ENCODE measurements around the gene EHBP1L1. TPM values are rescaled to one million over a fixed set of nuclear protein-coding genes. Genes with fewer than 3 reads are reported as not detected.

EHBP1L1 gene
- polyA plus RNA-seq, 3 donors: 9.7 to 70.4 (median 48.5) TPM

GRCh38 chr11:65542738-65543390, 33.0 kb upstream of the EHBP1L1 start:
- WGBS, 3 donors: 91 to 94% (median 93%) methylated on average over 3 of the region's 3 CpGs

GRCh38 chr11:65545853-65546216, 30.0 kb upstream of the EHBP1L1 start:
- 50 to 66% (median 51%) methylated on average over 4 of the region's 4 CpGs for WGBS, 3 donors
- H3K27ac ChIP-seq (ENCODE audit: low read depth, low read length): no peak overlapping the region

More at GRCh38 chr11:65542738-65543390, 33.0 kb upstream of the EHBP1L1 start:
- no peak overlapping the region for H3K27ac ChIP-seq (ENCODE audit: low read depth, low read length)

DNA sequence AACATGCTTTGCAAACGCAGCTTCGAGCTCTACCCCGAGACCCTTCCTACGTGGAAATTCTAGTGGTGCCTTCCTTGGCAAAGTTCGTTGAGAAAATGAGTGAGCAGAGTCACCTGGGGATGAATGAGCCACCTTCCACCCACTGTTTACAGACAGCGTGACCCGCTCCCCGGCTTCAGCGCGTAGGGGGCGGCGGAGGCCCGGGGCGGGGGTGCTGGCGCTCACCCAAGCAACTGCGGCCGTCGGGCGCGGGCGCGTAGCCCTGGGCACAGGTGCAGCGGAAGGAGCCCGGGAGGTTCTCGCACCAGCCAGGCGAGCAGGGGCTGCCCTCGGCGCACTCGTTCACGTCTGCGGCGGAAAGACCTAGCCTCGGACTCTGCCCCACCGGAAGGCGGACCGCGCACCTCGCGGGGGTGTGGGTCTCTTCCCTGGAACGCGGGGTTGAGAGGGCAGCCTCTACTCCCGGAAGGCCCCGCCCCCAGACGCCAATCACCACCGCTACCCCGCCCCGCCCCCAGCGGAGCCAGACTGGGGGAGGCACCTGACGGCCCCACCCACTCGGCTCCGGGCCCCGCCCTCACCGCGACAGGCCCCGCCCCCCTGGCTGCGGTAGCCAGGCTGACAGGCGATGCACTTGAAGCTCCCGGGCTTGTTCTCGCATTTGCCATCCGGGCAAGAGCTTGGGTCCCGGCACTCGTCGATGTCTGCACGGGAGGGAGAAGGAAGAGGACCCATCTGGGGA, 29.5 kb upstream of the EHBP1L1 start:
- no peak overlapping the region for H3K27ac ChIP-seq (ENCODE audit: low read depth, low read length)
- WGBS, 3 donors: 14 to 46% (median 29%) methylated on average over 50 to 64 of the region's 64 CpGs

- no peak overlapping the region for H3K27ac ChIP-seq (ENCODE audit: low read depth, low read length)
- 82 to 86% (median 83%) methylated on average over 49 to 52 of the region's 52 CpGs for WGBS, 3 donors
Measured at GRCh38 chr11:65547446-65548125, 28.3 kb upstream of the EHBP1L1 start.

DNA sequence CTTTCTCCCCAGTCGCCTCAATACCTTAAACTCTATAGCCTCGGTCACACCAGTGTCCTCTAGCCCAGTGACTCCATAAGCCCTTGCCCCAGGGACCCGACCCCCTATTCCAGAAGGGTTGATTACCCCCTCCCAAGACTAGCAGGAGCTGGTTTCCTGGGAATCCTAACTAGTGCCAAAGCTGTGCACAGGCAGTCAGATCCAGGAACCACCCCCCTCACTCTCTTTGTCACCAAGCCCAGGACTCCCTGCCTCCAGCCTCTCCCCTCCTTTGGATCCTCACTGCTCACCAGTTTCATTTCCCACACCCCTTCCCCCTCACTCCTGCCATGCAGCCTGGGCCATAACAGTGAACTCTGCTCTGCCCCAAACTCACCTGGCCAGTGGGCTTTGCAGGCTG, 27.5 kb upstream of the EHBP1L1 start:
- WGBS, 3 donors: 85 to 91% (median 85%) methylated on average over 3 of the region's 3 CpGs
- H3K27ac ChIP-seq (ENCODE audit: low read depth, low read length): no peak overlapping the region

DNA sequence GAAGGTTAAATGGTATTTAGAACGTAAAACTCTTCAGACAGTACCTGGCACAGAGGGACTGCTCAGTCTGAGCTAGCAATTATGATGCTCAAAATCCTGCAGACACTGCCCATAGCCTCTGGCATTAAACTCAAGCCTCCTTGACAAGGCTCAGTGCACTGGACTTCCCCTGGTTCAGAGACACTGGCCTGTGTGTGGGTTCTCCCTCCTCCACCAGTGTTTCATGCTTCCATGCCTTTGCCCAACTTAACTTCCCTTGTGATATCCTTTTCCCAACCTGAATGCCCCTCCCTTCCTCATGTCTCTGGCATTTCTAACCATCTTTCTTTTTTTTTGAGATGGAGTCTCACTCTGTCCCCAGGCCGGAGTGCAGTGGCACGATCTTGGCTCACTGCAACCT, 26.8 kb upstream of the EHBP1L1 start:
- H3K27ac ChIP-seq (ENCODE audit: low read depth, low read length): no peak overlapping the region
- 90 to 99% (median 94%) methylated on average over 3 of the region's 3 CpGs for WGBS, 3 donors

DNA sequence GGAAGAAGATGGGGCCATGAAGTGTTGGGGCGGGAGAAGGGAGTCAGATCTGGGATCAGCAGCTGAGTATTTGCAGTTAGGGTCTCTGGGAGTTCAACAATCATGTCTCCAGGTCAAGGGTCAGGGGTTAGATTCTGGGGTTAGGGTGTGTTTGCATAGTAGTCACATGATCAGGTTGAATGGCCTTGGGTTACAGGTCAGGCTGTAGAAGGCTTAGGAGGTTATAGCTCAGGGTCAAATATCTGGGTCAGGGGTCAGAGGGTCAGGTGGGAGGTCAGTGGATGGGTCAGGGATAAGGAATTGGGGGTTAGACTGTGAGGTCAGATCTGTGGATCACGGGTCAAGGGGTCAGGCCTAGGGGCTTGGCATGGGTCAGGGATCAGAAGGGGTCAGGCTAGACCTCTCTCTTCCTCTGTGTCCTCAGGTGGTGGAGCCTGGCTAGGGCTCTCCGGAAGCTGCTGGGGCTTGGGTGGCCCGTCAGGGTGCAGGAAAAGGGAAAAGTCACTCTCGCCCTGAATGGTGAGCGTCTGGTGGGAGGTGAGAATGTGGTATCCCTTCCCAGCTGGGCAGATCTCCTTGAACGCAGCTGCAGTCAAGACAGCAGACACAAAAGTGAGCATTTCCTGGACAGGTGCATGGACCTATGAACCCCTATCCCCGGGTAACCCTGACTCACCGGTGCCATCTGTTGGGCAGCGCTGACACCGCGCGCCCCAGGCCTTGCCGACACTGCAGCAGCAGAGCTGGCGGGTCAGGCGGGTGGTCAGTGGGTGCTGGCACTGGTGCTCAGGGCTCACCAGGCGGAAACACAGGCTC, 24.1 kb upstream of the EHBP1L1 start:
- WGBS, 3 donors: 32 to 67% (median 61%) methylated on average over 17 of the region's 17 CpGs
- H3K27ac ChIP-seq (ENCODE audit: low read depth, low read length): no peak overlapping the region

- 72 to 86% (median 82%) methylated on average over 9 of the region's 9 CpGs for WGBS, 3 donors
- no peak overlapping the region for H3K27ac ChIP-seq (ENCODE audit: low read depth, low read length)
Measured at GRCh38 chr11:65552388-65552951, 23.4 kb upstream of the EHBP1L1 start.

- H3K27ac ChIP-seq (ENCODE audit: low read depth, low read length): no peak overlapping the region
- WGBS, 3 donors: 56 to 82% (median 75%) methylated on average over 26 to 37 of the region's 37 CpGs
Measured at GRCh38 chr11:65553301-65554001, 22.4 kb upstream of the EHBP1L1 start.

GRCh38 chr11:65554057-65554818, 21.6 kb upstream of the EHBP1L1 start:
- H3K27ac ChIP-seq (ENCODE audit: low read depth, low read length): no peak overlapping the region
- 82 to 89% (median 88%) methylated on average over 23 to 27 of the region's 27 CpGs for WGBS, 3 donors

GRCh38 chr11:65554842-65555430, 20.9 kb upstream of the EHBP1L1 start:
- 86 to 94% (median 94%) methylated on average over 4 of the region's 4 CpGs for WGBS, 3 donors
- no peak overlapping the region for H3K27ac ChIP-seq (ENCODE audit: low read depth, low read length)

DNA sequence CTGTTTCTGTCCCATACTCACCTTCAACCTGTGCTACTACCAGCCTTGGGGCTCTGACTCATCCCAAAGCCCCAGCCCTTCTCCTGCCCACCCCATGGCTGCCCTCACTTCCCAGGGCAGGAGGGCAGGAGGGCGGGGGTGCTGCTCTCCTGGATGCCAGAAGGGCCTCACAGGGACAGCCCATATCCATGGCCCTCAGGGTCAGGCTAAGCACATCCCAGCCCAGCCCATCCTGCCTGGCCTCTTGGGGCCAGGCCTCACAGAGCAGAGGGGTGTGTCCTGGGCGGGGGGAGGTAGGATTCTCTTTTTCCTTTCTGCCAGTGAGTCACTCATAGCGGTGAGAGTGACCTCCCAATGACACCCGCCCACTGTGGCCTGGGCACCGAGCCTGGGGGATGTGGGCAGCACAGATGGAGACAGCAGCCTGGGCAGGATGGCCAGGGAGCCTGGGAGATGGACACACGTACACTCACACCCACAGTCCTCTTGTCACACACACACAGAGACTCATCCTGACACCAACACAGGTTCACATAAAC, 20.1 kb upstream of the EHBP1L1 start:
- H3K27ac ChIP-seq (ENCODE audit: low read depth, low read length): no peak overlapping the region
- WGBS, 3 donors: 35 to 52% (median 37%) methylated on average over 6 of the region's 6 CpGs

- no peak overlapping the region for H3K27ac ChIP-seq (ENCODE audit: low read depth, low read length)
- 71 to 83% (median 79%) methylated on average over 12 of the region's 12 CpGs for WGBS, 3 donors
Measured at GRCh38 chr11:65556470-65557279, 19.2 kb upstream of the EHBP1L1 start.

DNA sequence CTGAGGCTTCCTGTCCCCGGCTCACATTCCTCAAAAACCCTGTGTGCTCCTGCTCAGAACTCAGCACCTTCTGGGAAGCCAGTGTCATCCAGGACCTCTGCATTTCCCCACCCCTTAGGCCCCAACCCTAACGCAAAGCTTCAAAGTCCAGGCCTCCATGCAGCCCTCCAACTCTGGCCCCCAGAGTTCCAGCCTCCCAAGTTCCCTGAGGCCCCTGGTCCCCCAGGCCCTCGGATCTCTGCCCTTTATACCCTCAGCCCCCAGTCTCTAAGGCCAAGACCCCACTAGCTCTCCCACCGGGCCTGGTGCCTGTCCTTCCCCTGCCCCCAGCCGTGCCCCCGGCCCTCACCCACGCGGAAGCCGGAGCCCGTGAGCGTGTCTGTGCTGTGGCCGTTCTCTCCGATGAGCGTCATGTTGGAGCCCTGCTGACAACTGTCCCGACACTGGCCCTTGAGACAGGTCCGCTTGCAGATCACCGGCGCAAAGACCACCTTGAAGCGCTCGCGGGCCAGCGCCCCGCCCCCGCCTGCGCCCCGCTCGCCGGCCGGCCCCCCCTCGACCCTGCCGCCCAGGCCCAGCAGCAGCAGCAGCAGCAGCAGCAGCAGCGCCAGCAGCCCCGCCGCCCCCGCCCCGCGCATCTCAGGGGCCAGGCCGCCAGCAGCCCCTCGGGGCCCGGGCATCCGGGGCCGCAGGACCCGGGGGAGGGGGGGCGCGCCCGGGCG, 18.4 kb upstream of the EHBP1L1 start:
- WGBS, 3 donors: 3 to 6% (median 4%) methylated on average over 32 to 47 of the region's 47 CpGs

More for the DNA sequence above, 18.4 kb upstream of the EHBP1L1 start:
- H3K27ac ChIP-seq (ENCODE audit: low read depth, low read length): no peak overlapping the region

Measured in adipose tissue (tissue), 3 donors.